HL-60 (cell line): ENCODE results near the gene SRF.

ENCODE experiments used
- DNase-seq, 2 experiments: peaks; one replicate each; pipeline ENCODE4 v3.0.0-alpha.2; 2010 to 2020; ENCODE audit warnings: low read depth in 1 of 2, low spot score in 1 of 2
- H3K27ac ChIP-seq: fragments of 250-450 bp; sonication (Bioruptor Pico); replicated peaks from 2 replicates; pipeline ENCODE4 v1.5.1; 2020; ENCODE audit warnings: mild to moderate bottlenecking, moderate library complexity
- H3K27me3 ChIP-seq: fragments of 250-450 bp; sonication (Bioruptor Pico); 2 replicates; pipeline ENCODE4 v1.5.1; 2021; ENCODE audit warnings: mild to moderate bottlenecking, moderate library complexity; ENCODE audit not compliant: insufficient read depth, poor library complexity, severe bottlenecking
- H3K4me3 ChIP-seq: replicated peaks from 2 replicates; pipeline ENCODE4 v1.5.1; 2011; ENCODE audit warnings: mild to moderate bottlenecking, control low read depth, low read length; ENCODE audit not compliant: insufficient read depth
- GABPA ChIP-seq: IDR thresholded peaks from 2 replicates; pipeline ENCODE4 v1.6.1; 2012; ENCODE audit warnings: low read depth
- POLR2AphosphoS5 ChIP-seq: IDR thresholded peaks from 2 replicates; pipeline ENCODE4 v1.6.1; 2012; ENCODE audit warnings: low read depth
- SPI1 ChIP-seq: IDR thresholded peaks from 2 replicates; pipeline ENCODE4 v1.6.1; 2012; ENCODE audit warnings: low read depth, mild to moderate bottlenecking, borderline replicate concordance
- TF ChIP-seq, protein P1 (sequence below): IDR thresholded peaks from one replicate; pipeline ENCODE4 v1.5.1; 2011; ENCODE audit warnings: low read length, control low read depth, inconsistent platforms; ENCODE audit not compliant: insufficient read depth
- TF ChIP-seq, protein P2 (sequence below): IDR thresholded peaks from 2 replicates; pipeline ENCODE4 v1.6.1; 2012; ENCODE audit warnings: low read depth; ENCODE audit not compliant: insufficient replicate concordance

The SRF gene

GRCh38 chr6:43202451-43202850 is 31.4 kb downstream of the SRF start:
- Histone ChIP-seq H3K4me3 (no peak overlapping the region), H3K27me3 (no peaks in the 10 kb centered on the region), H3K27ac (no peak overlapping the region)
- no peak for DNase-seq
- TF ChIP-seq POLR2AphosphoS5, result no peak
- no peak for TF ChIP-seq SPI1
- no peak for TF ChIP-seq GABPA
- TF ChIP-seq, protein P1, sequence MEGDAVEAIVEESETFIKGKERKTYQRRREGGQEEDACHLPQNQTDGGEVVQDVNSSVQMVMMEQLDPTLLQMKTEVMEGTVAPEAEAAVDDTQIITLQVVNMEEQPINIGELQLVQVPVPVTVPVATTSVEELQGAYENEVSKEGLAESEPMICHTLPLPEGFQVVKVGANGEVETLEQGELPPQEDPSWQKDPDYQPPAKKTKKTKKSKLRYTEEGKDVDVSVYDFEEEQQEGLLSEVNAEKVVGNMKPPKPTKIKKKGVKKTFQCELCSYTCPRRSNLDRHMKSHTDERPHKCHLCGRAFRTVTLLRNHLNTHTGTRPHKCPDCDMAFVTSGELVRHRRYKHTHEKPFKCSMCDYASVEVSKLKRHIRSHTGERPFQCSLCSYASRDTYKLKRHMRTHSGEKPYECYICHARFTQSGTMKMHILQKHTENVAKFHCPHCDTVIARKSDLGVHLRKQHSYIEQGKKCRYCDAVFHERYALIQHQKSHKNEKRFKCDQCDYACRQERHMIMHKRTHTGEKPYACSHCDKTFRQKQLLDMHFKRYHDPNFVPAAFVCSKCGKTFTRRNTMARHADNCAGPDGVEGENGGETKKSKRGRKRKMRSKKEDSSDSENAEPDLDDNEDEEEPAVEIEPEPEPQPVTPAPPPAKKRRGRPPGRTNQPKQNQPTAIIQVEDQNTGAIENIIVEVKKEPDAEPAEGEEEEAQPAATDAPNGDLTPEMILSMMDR, result no peak
- TF ChIP-seq, protein P2, sequence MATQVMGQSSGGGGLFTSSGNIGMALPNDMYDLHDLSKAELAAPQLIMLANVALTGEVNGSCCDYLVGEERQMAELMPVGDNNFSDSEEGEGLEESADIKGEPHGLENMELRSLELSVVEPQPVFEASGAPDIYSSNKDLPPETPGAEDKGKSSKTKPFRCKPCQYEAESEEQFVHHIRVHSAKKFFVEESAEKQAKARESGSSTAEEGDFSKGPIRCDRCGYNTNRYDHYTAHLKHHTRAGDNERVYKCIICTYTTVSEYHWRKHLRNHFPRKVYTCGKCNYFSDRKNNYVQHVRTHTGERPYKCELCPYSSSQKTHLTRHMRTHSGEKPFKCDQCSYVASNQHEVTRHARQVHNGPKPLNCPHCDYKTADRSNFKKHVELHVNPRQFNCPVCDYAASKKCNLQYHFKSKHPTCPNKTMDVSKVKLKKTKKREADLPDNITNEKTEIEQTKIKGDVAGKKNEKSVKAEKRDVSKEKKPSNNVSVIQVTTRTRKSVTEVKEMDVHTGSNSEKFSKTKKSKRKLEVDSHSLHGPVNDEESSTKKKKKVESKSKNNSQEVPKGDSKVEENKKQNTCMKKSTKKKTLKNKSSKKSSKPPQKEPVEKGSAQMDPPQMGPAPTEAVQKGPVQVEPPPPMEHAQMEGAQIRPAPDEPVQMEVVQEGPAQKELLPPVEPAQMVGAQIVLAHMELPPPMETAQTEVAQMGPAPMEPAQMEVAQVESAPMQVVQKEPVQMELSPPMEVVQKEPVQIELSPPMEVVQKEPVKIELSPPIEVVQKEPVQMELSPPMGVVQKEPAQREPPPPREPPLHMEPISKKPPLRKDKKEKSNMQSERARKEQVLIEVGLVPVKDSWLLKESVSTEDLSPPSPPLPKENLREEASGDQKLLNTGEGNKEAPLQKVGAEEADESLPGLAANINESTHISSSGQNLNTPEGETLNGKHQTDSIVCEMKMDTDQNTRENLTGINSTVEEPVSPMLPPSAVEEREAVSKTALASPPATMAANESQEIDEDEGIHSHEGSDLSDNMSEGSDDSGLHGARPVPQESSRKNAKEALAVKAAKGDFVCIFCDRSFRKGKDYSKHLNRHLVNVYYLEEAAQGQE, result no peak

DNA sequence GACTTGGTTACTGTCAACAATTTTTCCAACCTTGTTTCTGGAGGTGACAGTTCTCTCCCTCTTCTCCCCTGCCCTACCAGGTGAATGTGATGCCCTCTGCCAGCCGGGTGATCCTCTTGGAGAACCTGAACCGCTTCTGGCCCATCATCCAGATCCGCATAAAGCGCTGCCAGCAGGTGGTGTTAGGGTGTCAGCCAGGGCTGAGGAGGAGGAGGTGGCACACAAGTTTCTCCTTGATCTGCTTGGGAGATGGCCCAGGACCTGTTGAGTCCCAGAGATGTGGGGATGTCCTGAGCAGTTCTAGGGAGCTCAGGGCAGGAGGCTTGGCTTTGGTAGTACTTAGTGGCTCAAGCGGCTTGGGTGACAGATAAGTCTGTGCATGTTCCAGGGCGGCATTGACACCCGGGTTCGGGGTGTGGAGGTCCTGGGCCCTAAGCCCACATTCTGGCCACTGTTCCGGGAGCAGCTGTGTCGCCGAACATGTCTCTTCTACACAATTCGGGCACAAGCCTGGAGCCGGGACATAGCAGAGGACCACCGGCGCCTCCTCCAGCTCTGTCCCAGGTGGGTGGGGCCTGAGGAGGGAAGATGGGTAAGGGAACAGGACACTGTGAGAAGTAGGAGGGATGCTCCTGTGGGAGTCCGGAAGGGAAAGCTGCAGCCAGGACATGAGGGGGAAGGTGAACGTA is 32.1 kb downstream of the SRF start:
- Histone ChIP-seq H3K27me3 (no peaks in the 10 kb centered on the region), H3K4me3 (no peak overlapping the region), H3K27ac (no peak overlapping the region)
- no peak for DNase-seq
- TF ChIP-seq, protein P2, result no peak
- TF ChIP-seq GABPA (no peak), SPI1 (no peak), POLR2AphosphoS5 (no peak; the same call in 1 of the 2 replicates)

GRCh38 chr6:43203718-43204095 is 32.6 kb downstream of the SRF start:
- Histone ChIP-seq H3K4me3 (no peak overlapping the region), H3K27me3 (no peaks in the 10 kb centered on the region), H3K27ac (no peak overlapping the region)
- DNase-seq, result no peak
- TF ChIP-seq, protein P2, result no peak
- TF ChIP-seq GABPA (no peak), SPI1 (no peak), POLR2AphosphoS5 (no peak)
- TF ChIP-seq, protein P1, result no peak
